ENCODE measurements around the gene OR5D14.

DNA sequence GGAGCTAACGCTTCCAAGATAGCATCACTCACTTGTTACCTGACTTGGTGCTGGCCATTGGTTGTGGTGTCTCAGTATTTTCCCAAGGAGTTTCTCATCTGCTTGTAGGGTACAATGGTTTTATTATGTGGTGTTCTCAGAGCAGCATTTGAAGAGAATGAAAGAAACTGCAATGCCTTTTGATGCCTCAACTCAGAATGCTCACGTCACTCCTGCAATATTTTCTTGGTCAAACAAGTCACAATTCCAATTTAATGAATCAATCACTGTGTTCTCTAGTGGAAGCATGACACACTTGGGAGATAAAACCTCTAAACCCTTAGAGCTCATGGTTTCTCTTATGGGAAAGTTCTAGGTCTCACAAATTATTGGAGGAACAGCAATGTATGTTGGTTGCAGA, 2.0 kb upstream of the OR5D14 start:
- TF ChIP-seq TAF1 (IDR thresholded peaks at IDR 0.05; ENCODE audit: low read depth), result no peak
- no peak for TF ChIP-seq CEBPB (IDR thresholded peaks at IDR 0.05)
- TF ChIP-seq, protein P1, sequence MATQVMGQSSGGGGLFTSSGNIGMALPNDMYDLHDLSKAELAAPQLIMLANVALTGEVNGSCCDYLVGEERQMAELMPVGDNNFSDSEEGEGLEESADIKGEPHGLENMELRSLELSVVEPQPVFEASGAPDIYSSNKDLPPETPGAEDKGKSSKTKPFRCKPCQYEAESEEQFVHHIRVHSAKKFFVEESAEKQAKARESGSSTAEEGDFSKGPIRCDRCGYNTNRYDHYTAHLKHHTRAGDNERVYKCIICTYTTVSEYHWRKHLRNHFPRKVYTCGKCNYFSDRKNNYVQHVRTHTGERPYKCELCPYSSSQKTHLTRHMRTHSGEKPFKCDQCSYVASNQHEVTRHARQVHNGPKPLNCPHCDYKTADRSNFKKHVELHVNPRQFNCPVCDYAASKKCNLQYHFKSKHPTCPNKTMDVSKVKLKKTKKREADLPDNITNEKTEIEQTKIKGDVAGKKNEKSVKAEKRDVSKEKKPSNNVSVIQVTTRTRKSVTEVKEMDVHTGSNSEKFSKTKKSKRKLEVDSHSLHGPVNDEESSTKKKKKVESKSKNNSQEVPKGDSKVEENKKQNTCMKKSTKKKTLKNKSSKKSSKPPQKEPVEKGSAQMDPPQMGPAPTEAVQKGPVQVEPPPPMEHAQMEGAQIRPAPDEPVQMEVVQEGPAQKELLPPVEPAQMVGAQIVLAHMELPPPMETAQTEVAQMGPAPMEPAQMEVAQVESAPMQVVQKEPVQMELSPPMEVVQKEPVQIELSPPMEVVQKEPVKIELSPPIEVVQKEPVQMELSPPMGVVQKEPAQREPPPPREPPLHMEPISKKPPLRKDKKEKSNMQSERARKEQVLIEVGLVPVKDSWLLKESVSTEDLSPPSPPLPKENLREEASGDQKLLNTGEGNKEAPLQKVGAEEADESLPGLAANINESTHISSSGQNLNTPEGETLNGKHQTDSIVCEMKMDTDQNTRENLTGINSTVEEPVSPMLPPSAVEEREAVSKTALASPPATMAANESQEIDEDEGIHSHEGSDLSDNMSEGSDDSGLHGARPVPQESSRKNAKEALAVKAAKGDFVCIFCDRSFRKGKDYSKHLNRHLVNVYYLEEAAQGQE (IDR thresholded peaks at IDR 0.05; ENCODE audit: low read depth), result no peak
- no peak for TF ChIP-seq TCF12 (IDR thresholded peaks at IDR 0.05; ENCODE audit: low read depth)
- TF ChIP-seq EGR1 (IDR thresholded peaks at IDR 0.05), result no peak
